Activated CD8-positive, alpha-beta memory T cell treated with anti-CD3 and anti-CD28 coated beads, Interleukin-2, amount 10 ng/mL, durations not matched to agents 7 days and 5 days (primary cell): ENCODE data around the gene RHOA. TPM values are rescaled to one million over a fixed set of nuclear protein-coding genes. Genes with fewer than 3 reads are reported as not detected.
"Not testable (repeated sequence)": the region's sequence is repeated elsewhere in the genome, so short reads cannot be mapped to it uniquely, and the experiment has no call there.

Source experiments
- ATAC-seq: fragments of 150-1000 bp; cut with Tn5 transposase; one replicate; pipeline ENCODE4 v1.10.0; 2021; ENCODE audit warnings: moderate library complexity
- CTCF ChIA-PET: fragments of 350-600 bp; sonication (Branson Sonifier 250); formaldehyde crosslinking; loops from one replicate; lab custom pipeline; 2021; ENCODE audit warnings: antibody characterized with exemption; lab: Charles Lee
- DNase-seq: peaks from one replicate; pipeline ENCODE4 v3.0.0-alpha.2; 2020
- H3K27ac Mint-ChIP-seq: one replicate; pipeline ENCODE4 v1.8.0; 2021; ENCODE audit warnings: mild to moderate bottlenecking, mixed read lengths
- H3K27me3 Mint-ChIP-seq: one replicate; pipeline ENCODE4 v1.8.0; 2021; ENCODE audit warnings: mixed read lengths
- H3K36me3 Mint-ChIP-seq: one replicate; pipeline ENCODE4 v1.8.0; 2021; ENCODE audit warnings: mild to moderate bottlenecking, mixed read lengths
- H3K4me1 Mint-ChIP-seq: one replicate; pipeline ENCODE4 v1.8.0; 2021; ENCODE audit warnings: mixed read lengths
- H3K4me3 Mint-ChIP-seq: one replicate; pipeline ENCODE4 v1.8.0; 2021; ENCODE audit warnings: mild to moderate bottlenecking, moderate library complexity, mixed read lengths
- H3K9me3 Mint-ChIP-seq: one replicate; pipeline ENCODE4 v1.8.0; 2022; ENCODE audit warnings: low read depth, mixed read lengths
- total RNA-seq, 2 experiments: library from RNA; stranded (reverse); gene quantifications; one replicate each; pipeline ENCODE4 v1.2.3, GENCODE V29; 2021

The RHOA gene
- total RNA-seq, 2 experiments from 2014 or later, result 439 to 539 TPM

GRCh38 chr3:49351521-49352011 lies 60.2 kb downstream of the RHOA start:
- H3K27me3 Mint-ChIP-seq, result no peaks in the 10 kb centered on the region
- H3K27ac Mint-ChIP-seq, result no peak overlapping the region
- ATAC-seq, result no peak

GRCh38 chr3:49349348-49350114 lies 62.2 kb downstream of the RHOA start:
- H3K27ac Mint-ChIP-seq, result no peak overlapping the region
- ATAC-seq, result peak; percentile 10
- H3K36me3 Mint-ChIP-seq, result peaks cover 3% of the 10 kb centered on the region
- H3K27me3 Mint-ChIP-seq, result no peaks in the 10 kb centered on the region
- DNase-seq, result no peak
- H3K9me3 Mint-ChIP-seq, result no peaks in the 10 kb centered on the region
- H3K4me3 Mint-ChIP-seq, result no peak overlapping the region
- CTCF ChIA-PET, result interaction anchor here (1.9 kb wide), 1 partner anchor 10 kb away, joined by 5 read pairs; the partner anchor contains the start of gene USP4
- peaks cover 10% of the 10 kb centered on the region for H3K4me1 Mint-ChIP-seq

More at GRCh38 chr3:49351521-49352011, 60.2 kb downstream of the RHOA start:
- DNase-seq, result no peak
- Mint-ChIP-seq H3K4me1 (peaks cover 10% of the 10 kb centered on the region), H3K9me3 (no peaks in the 10 kb centered on the region), H3K36me3 (peaks cover 10% of the 10 kb centered on the region), H3K4me3 (no peak overlapping the region)
- CTCF ChIA-PET, result interaction anchor here (2.1 kb wide), 1 partner anchor 11 kb away, joined by 9 read pairs; the partner anchor contains the start of gene USP4

DNA sequence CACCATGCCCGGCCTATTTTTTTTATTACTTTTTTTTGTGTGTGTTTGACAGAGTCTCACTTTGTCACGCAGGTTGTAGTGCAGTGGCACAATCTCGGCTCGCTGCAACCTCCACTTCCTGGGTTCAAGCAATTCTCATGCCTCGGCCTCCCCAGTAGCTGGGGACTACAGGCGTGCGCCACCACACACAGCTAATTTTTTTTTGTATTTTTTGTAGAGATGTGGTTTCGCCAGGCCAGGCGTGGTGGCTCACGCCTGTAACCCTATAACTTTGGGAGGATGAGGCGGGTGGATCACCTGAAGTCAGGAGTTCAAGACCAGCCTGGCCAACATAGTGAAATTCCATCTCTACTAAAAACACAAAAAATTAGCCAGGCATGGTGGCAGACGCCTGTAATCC lies 63.4 kb downstream of the RHOA start:
- H3K27me3 Mint-ChIP-seq, DNase-seq, H3K9me3 Mint-ChIP-seq, H3K36me3 Mint-ChIP-seq, H3K4me1 Mint-ChIP-seq, ATAC-seq, H3K4me3 Mint-ChIP-seq, H3K27ac Mint-ChIP-seq: not testable (repeated sequence)
- CTCF ChIA-PET, result interaction anchor here (1.9 kb wide), 1 partner anchor 8 kb away, joined by 5 read pairs; the partner anchor contains the start of gene USP4

DNA sequence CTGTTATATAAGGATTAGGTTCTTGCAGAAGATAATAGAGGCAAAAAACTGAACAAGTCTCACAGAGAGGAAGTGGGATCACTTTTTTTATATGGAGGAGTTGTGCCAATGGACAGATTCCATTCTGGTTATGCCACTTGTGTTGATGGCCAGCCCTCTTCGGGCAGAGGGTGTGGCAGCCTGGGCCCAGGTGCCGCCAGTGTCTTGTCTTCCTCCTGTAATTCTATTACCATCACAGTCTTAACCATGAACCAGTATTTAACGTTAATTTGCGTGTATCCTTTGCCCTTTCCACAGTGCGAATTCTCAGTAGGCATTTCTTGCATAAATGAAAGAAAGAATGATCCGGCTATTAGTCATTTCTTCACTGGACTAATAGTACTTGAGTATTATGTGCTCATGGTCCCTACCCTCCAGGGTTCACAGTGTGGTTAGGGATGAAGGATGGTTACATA lies 65.0 kb downstream of the RHOA start:
- no peaks in the 10 kb centered on the region for H3K27me3 Mint-ChIP-seq
- CTCF ChIA-PET, result interaction anchor here (0.6 kb wide), 1 partner anchor 18 kb away, joined by 3 read pairs; no protein-coding TSS in a partner anchor
- H3K27ac Mint-ChIP-seq, result no peak overlapping the region
- DNase-seq, result no peak
- no peak for ATAC-seq
- peaks cover 15% of the 10 kb centered on the region for H3K4me1 Mint-ChIP-seq
- H3K4me3 Mint-ChIP-seq, result no peak overlapping the region
- H3K9me3 Mint-ChIP-seq, result no peaks in the 10 kb centered on the region
- no peaks in the 10 kb centered on the region for H3K36me3 Mint-ChIP-seq

DNA sequence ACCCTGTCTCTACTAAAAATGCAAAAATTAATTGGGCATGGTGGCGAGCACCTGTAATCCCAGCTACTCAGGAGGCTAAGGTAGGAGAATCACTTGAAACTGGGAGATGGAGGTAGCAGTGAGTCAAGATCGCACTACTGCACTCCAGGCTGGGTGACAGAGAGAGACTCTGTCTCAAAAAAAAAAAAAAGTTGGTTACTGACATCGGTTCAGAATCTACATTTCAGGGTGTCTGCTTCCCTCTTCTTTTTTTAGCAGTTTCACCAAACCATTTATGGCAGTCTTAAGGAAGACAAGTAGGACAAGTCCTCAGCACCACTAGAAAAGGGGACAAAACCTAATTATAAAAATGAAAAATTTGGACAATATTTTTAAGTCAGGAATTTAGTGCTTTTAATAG lies 68.6 kb downstream of the RHOA start:
- Mint-ChIP-seq H3K4me1 (peaks cover 31% of the 10 kb centered on the region), H3K9me3 (no peaks in the 10 kb centered on the region), H3K27me3 (no peaks in the 10 kb centered on the region), H3K27ac (no peak overlapping the region), H3K4me3 (no peak overlapping the region), H3K36me3 (peaks cover 3% of the 10 kb centered on the region)
- ATAC-seq (no peak), DNase-seq (no peak)
- CTCF ChIA-PET, result interaction anchor here (0.7 to 3.2 kb wide), 3 partner anchors 17 to 163 kb away, joined by 3 to 10 read pairs (median 5); no protein-coding TSS in a partner anchor

DNA sequence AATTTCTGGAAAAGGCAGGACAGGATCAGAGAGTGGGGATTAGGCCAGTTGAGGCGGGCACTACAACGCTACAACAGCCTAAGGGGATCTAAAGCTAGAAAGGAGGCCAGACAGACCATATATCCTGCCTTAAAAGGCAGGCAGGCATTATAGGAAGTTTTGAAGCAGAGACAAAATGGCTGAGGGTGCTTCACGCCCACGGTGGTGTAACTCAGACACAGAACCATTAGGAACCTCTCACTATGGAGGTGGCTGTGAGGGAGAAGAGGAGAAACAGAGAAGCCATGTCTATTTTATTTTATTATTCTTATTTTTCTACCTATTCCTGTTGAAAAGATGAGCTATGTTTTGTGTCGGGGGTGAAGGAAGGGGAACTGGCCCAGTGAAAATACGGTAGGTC lies 69.8 kb downstream of the RHOA start:
- H3K36me3 Mint-ChIP-seq, result peaks cover 5% of the 10 kb centered on the region
- no peak for DNase-seq
- H3K9me3 Mint-ChIP-seq, result no peaks in the 10 kb centered on the region
- ATAC-seq, result no peak
- H3K4me1 Mint-ChIP-seq, result peaks cover 34% of the 10 kb centered on the region
- no peaks in the 10 kb centered on the region for H3K27me3 Mint-ChIP-seq
- peak overlapping the region; percentile 4 for H3K4me3 Mint-ChIP-seq
- H3K27ac Mint-ChIP-seq, result peak overlapping the region; percentile 71
- CTCF ChIA-PET, result interaction anchor here (0.7 to 3.2 kb wide), 8 partner anchors 10 to 107 kb away, joined by 3 to 10 read pairs (median 4); partner anchors contain the start of gene NICN1

GRCh38 chr3:49339941-49340800 lies 71.6 kb downstream of the RHOA start, which contains the start of gene USP4:
TSS of gene USP4 (minus strand) at chr3:49340053. CDS start at chr3:49340024, 29 bp downstream.
- H3K27ac Mint-ChIP-seq, result peak within 1 kb of the TSS; percentile 95
- ATAC-seq (peak; percentile 91), DNase-seq (peak; percentile 95)
- H3K36me3 Mint-ChIP-seq, result peaks cover 11% of the 10 kb centered on the region
- no peaks in the 10 kb centered on the region for H3K9me3 Mint-ChIP-seq
- peak within 1 kb of the TSS; percentile 96 for H3K4me3 Mint-ChIP-seq
- CTCF ChIA-PET, result interaction anchor here (0.6 to 3.3 kb wide), 36 partner anchors 9 to 352 kb away, joined by 3 to 62 read pairs (median 5); partner anchors contain the start of genes DAG1, GPX1, KLHDC8B and NDUFAF3
- H3K4me1 Mint-ChIP-seq, result peaks cover 38% of the 10 kb centered on the region
- no peaks in the 10 kb centered on the region for H3K27me3 Mint-ChIP-seq

DNA sequence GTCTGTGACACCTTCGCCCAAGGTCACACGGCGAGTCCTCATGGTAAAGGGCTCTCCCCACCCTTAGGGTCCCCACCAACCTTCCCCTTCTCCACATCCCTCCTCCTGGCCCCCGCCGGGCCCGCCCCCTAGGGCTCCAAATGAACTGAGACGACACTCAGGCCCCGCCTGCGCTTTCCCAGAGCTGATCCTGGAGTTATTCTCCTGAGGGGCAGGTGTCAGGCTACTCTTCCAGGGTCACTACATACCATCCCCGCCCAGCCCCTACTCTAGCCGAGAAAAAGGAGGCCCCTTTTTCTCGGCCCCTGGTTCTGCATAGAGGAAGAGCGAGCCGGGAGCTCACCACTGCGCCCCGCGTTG lies 72.2 kb downstream of the RHOA start:
- DNase-seq (peak; percentile 58), ATAC-seq (peak; percentile 11)
- CTCF ChIA-PET, result interaction anchor here (0.6 to 3.3 kb wide), 31 partner anchors 9 to 352 kb away, joined by 3 to 62 read pairs (median 5); partner anchors contain the start of genes DAG1, GPX1, KLHDC8B and NDUFAF3
- Mint-ChIP-seq H3K9me3 (no peaks in the 10 kb centered on the region), H3K4me3 (peak overlapping the region; percentile 96), H3K4me1 (peaks cover 35% of the 10 kb centered on the region), H3K27ac (peak overlapping the region; percentile 95), H3K27me3 (no peaks in the 10 kb centered on the region), H3K36me3 (peaks cover 17% of the 10 kb centered on the region)

GRCh38 chr3:49333916-49334633 lies 77.7 kb downstream of the RHOA start:
- ATAC-seq (no peak), DNase-seq (no peak)
- Mint-ChIP-seq H3K27ac (peak overlapping the region; percentile 9), H3K4me1 (peaks cover 30% of the 10 kb centered on the region), H3K4me3 (no peak overlapping the region), H3K9me3 (no peaks in the 10 kb centered on the region), H3K36me3 (peaks cover 45% of the 10 kb centered on the region), H3K27me3 (no peaks in the 10 kb centered on the region)
- CTCF ChIA-PET, result interaction anchor here (0.6 to 2.1 kb wide), 2 partner anchors 11 to 253 kb away, joined by 5 to 6 read pairs; no protein-coding TSS in a partner anchor

GRCh38 chr3:49333091-49333490 lies 78.7 kb downstream of the RHOA start:
- Mint-ChIP-seq H3K9me3 (no peaks in the 10 kb centered on the region), H3K4me3 (no peak overlapping the region), H3K36me3 (peaks cover 46% of the 10 kb centered on the region), H3K27me3 (no peaks in the 10 kb centered on the region), H3K4me1 (peaks cover 23% of the 10 kb centered on the region), H3K27ac (peak overlapping the region; percentile 75)
- DNase-seq, result no peak
- ATAC-seq, result peak; percentile 33
- CTCF ChIA-PET, result interaction anchor here (0.7 to 1.2 kb wide), 4 partner anchors 57 to 163 kb away, joined by 3 to 4 read pairs (median 4); no protein-coding TSS in a partner anchor

GRCh38 chr3:49329186-49329585 lies 82.6 kb downstream of the RHOA start:
- no peak for DNase-seq
- Mint-ChIP-seq H3K9me3 (no peaks in the 10 kb centered on the region), H3K36me3 (peaks cover 52% of the 10 kb centered on the region), H3K27ac (no peak overlapping the region), H3K4me1 (peaks cover 14% of the 10 kb centered on the region), H3K4me3 (no peak overlapping the region), H3K27me3 (no peaks in the 10 kb centered on the region)
- CTCF ChIA-PET, result interaction anchor here (3.7 kb wide), 1 partner anchor 10 kb away, joined by 13 read pairs; the partner anchor contains the start of gene USP4
- no peak for ATAC-seq

DNA sequence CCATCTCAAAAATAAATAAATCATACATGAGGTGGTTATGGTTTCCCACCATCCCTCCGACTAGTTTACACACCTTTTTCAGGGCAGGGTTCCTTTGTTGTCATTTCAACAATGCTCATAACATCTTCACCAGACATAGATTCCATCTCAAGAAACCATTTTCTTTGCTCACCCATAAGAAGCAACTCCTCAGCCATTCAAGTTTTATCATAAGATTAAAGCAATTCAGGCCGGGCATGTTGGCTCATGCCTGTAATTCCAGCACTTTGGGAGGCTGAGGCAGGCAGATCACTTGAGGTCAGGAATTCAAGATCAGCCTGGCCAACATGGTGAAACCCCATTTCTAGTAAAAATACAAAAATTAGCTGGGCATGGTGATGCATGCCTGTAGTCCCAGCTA lies 83.4 kb downstream of the RHOA start:
- H3K4me3 Mint-ChIP-seq, H3K27me3 Mint-ChIP-seq, ATAC-seq, H3K9me3 Mint-ChIP-seq, H3K27ac Mint-ChIP-seq, H3K4me1 Mint-ChIP-seq, DNase-seq, CTCF ChIA-PET: not testable (repeated sequence)
- peaks cover 54% of the 10 kb centered on the region for H3K36me3 Mint-ChIP-seq
